ENCODE measurements around the gene ZNF213. TPM values are rescaled to one million over a fixed set of nuclear protein-coding genes. Genes with fewer than 3 reads are reported as not detected.
A peak's percentile ranks its signal among the peaks of the same experiment; 100 is the strongest.
"Not testable (repeated sequence)": the region's sequence is repeated elsewhere in the genome, so short reads cannot be mapped to it uniquely, and the experiment has no call there.

Gene ZNF213
- total RNA-seq, 1 donor from 2014 or later: 6.6 TPM

DNA sequence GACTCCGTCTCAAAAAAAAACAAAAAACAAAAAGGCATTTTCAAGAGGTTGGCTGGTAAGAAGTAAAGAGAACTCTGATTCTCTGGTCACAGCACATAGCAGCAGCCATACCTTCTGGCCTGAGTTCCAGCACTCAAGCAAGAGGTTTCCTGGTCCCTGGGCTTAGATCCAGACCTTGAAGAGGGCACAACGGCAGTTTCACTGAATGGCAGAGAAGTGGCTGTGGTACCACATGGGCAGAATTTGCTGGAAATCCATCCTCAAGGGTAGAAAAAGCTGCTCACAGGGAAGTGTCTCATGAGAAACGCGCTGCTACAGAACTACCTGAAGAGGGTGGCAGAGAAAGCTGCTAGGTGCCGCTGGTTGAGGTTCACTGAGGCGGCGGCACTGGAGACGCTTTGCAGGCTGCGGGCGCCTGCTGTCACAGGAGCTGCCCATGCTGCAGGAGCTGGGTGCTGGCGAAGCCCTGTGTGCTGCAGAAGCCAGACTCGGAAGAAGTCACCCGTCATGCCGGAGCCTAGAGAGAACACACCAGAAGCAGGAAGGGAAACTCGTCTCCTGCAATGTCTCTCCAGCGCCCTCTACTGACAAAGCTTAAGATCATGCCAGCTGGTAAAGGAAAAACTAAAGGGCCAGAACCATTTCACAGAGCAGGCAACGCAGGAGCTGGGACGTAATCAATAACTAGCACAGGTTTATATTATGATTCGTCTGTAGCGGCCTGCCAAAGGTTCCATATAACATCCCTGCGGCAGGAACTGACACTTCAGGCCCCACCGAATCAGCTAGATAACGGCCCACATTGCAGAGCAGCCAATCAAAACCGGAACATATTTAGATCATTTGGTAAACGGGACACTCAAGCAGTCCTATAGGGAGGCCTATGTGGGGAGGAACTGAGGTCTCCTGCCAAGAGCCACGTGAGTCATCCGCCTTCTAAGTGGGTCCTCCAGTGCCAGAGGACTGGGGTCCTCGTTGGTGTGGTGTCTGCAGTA is 5.4 kb upstream of the ZNF213 start:
- peak; percentile 93 for DNase-seq

GRCh38 chr16:3131755-3132377 is 3.0 kb upstream of the ZNF213 start:
- DNase-seq: peak; percentile 70

- DNase-seq: peak; percentile 10
These were observed 985 bp upstream of the ZNF213 start for GRCh38 chr16:3133844-3134243.

DNA sequence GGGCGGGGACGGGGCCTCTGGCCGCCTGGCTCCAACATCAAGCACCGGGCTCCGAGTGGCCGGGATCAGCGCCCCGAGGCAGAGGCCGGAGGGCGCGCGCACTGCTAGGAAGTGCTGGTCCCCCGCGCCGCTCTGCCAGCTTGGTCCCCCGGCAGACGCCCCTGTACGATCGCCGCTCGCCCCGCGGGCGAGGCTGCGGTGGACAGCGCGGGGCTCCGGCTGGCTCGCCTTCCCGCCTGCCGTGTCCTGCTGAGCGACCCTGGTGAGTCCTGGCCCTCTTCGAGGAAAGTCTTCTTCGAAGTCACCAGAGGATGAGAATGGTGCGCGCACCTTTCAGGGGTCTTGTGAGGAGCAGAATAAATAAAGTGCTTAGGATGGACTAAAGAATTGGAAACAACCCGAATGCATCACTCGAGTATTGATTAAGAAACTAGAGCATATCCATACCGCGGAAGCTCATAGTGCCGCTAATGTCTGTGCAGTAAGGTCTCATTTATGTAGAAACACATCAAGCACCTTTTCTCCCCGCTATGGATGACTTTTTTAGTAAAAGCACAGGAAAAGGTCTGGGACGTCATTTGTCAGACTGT is 392 bp downstream of the ZNF213 start:
- no peak for DNase-seq

DNA sequence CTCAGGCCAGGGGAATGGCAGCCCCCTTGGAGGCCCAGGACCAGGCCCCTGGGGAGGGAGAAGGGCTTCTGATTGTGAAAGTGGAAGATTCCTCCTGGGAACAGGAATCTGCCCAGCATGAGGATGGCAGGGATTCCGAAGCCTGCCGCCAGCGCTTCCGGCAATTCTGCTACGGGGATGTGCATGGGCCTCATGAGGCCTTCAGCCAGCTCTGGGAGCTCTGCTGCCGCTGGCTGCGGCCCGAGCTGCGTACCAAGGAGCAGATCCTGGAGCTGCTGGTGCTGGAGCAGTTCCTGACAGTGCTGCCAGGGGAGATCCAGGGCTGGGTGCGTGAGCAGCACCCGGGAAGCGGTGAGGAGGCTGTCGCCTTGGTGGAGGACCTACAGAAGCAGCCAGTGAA is 2.4 kb downstream of the ZNF213 start:
- DNase-seq: no peak

DNA sequence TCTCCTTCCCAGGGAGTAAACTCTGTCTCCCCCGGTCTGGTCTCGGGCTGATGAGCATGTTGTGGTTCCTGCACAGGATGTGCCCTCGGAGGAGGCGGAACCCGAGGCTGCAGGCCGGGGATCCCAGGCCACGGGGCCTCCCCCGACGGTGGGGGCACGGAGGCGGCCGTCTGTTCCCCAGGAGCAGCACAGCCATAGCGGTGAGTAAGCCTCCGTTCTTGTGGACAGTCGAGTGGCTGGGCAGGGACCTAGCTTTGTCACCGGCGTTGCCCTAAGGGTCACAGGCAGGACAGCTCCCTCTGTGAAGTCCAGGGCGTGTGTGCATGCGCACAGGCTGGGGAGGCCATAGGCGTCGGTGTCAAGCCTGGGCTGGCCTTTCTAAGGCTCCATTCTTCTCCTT is 3.5 kb downstream of the ZNF213 start:
- no peak for DNase-seq

DNA sequence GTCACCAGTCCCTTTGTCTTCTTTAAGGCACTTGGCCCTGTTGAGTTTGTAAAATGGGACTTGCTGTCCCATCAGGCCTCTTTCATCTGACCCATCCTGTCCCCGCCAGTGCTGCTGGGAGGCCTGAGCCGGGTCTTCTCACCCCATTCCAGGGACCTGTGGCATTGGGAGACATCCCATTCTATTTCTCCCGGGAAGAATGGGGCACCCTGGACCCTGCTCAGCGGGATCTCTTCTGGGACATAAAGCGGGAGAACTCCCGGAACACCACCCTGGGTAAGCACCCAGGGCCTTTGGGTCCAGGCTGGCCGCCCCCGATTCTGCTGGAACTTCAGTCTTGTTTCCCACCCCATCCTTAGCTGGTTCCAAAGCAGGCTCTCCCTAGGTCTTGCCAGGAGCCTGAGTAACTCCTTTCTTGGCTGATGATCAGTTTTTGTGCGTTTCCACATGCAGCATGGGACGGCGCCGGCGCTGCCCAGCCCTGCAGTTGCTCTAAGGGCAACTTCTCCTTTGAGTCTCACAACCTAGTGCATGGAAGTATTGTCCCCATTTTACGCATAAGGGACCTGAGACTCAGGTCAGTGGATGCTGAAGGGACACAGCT is 4.1 kb downstream of the ZNF213 start:
- no peak for DNase-seq

DNA sequence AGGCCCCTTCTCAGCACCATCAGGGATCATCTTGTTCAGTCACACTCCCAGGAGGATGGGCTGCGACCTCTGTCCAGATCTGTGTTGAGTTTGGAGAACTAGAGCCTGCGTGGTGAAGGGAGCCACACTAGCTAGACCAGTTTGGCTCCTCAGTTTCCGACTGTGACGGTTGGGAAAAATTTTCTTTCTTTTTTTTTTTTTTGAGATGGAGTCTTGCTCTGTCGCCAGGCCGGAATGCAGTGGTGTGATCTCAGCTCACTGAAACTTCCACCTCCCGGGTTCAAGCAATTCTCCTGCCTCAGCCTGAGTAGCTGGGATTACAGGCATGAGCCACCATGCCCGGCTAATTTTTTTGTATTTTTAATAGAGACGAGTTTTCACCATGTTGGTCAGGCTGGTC is 4.7 kb downstream of the ZNF213 start:
- DNase-seq: not testable (repeated sequence)

GRCh38 chr16:3140603-3141427 is 6.0 kb downstream of the ZNF213 start:
- DNase-seq: no peak

GRCh38 chr16:3141781-3142311 is 7.0 kb downstream of the ZNF213 start:
- no peak for DNase-seq

DNA sequence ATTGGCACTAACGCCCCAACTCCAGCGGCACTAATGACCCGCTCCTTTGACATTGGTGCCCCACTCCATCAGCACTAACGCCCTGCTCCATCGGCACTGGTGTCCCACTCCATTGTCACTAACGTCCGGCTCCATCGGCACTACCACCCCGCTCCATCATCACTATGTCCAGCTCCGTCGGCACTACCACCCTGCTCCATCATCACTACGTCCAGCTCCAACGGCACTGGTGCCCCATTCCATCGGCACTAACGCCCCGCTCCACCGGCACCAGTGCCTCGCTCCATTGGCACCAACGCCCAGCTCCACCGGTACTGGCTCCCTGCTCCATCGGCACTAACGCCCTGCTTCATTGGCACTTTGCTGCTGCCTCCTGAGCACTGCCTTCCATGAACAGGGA is 7.5 kb downstream of the ZNF213 start:
- DNase-seq: no peak

- no peak for DNase-seq
These were observed 7.9 kb downstream of the ZNF213 start for GRCh38 chr16:3142770-3143169.

- DNase-seq: no peak
These were observed 8.4 kb downstream of the ZNF213 start for GRCh38 chr16:3143189-3143588.

- DNase-seq: no peak
These were observed 8.9 kb downstream of the ZNF213 start for GRCh38 chr16:3143598-3144320.

GRCh38 chr16:3144321-3144983 is 9.6 kb downstream of the ZNF213 start:
- DNase-seq: no peak

- DNase-seq: no peak
These were observed 10.3 kb downstream of the ZNF213 start for GRCh38 chr16:3145151-3145550.

DNA sequence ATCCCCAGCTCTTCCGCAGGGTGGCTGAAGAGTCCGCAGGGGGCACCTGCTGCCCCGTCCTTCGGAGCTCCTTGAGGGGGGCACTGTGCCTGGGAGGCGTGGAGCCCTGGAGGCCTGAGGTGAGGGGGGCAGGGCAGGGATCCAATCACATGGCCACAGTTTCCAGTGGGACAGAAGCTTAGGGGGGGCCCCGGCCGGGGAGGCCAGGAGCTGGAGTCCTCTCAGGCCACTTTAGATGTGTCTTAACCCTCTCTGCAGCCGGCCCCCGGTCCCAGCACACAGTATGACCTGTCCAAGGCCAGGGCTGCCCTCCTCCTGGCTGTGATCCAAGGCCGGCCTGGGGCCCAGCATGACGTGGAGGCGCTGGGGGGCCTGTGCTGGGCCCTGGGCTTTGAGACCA is 10.8 kb downstream of the ZNF213 start:
- no peak for DNase-seq

- DNase-seq: no peak
These were observed 12.4 kb downstream of the ZNF213 start for GRCh38 chr16:3147046-3147756.

DNA sequence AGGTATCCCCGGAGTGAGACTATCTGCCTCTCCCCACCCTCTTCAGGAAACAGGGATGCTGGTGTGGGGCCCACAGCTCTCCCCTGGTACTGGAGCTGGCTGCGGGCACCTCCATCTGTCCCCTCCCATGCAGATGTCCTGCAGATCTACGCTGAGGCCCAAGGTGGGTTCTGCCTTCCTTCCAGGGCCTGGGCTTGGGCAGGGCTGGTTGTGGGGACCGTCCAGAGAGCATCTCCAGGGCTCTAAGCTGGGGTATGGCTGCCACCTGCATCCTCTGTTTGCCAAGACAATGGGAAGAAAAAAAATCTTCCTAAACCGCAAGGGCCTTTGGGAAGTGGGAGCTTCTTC is 12.9 kb downstream of the ZNF213 start:
- DNase-seq: no peak

Measured in dermis blood vessel endothelial cell (primary cell).